DOHH2 (cell line): ENCODE data around the gene ADAMTS2.

Source experiments
- CTCF ChIP-seq: fragments of 200-600 bp; sonication (generic); IDR thresholded peaks from one replicate; pipeline ENCODE4 v1.5.1; 2014; ENCODE audit warnings: antibody characterized with exemption, mild to moderate bottlenecking, low read depth, low read length; ENCODE audit not compliant: poor library complexity, severe bottlenecking
- EZH2phosphoT487 ChIP-seq: fragments of 200-600 bp; sonication (generic); IDR thresholded peaks from 2 replicates; pipeline ENCODE4 v1.6.1; 2017; ENCODE audit warnings: borderline replicate concordance, mild to moderate bottlenecking, antibody characterized with exemption, low read length, moderate library complexity, mixed read lengths

DNA sequence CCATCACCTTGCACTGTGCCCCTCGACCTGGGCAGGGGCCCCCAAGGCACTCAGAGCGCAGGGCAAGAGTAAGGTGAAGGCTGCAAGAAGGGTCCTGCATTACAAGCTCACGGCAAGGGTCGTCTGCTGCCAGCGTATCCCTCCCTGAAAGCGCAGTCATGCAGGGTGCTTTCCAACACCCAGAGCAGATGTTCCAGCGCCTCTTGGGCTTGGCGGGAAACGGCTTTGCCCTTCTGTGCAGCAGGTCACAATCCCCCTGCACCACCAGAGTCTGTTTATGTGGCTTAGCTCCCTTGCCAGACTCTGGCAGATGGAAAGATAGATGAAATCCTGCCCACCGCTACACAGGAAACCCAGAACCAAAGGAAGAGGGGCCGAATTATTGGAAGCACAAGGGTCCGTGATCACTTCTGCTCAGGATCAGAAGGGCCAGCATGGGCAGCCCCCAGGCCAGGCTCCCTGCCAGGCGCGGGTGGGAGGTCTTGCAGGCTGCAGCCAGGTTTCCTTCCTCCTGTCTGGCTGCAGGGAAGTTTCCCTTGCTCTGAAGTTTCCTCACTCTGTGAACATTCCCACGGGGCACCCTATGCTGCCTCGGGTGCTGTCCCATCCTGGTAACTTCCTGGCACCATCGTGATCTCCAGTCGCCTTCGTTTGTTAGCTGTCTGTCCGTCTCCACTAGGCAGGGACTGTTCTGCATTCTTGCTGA lies 152.9 kb downstream of the ADAMTS2 start:
- TF ChIP-seq CTCF (no peak), EZH2phosphoT487 (no peak)
